WTC11 (cell line): Measurements from ENCODE around the gene DAO. TPM values are rescaled to one million over a fixed set of nuclear protein-coding genes. Genes with fewer than 3 reads are reported as not detected.

Source experiments
- ATAC-seq: fragments of 200-7000 bp; cut with Tn5 transposase; 2 replicates; pipeline ENCODE4 v1.10.0; 2021; ENCODE audit warnings: mild to moderate bottlenecking, moderate library complexity
- CTCF ChIA-PET: fragments of 300-600 bp; sonication (Branson Sonifier 250); formaldehyde crosslinking; loops from one replicate; lab custom pipeline; 2021; ENCODE audit warnings: antibody characterized with exemption; lab: Charles Lee
- POLR2A ChIA-PET: fragments of 350-600 bp; sonication (Branson Sonifier 250); formaldehyde crosslinking; loops from one replicate; lab custom pipeline; 2021; ENCODE audit warnings: antibody characterized with exemption; lab: Charles Lee
- DNase-seq: peaks from one replicate; pipeline ENCODE4 v3.0.0; 2021; ENCODE audit warnings: low spot score
- H3K27ac Mint-ChIP-seq: 2 replicates; pipeline ENCODE4 v1.8.0; 2021; ENCODE audit warnings: mixed read lengths
- H3K27me3 Mint-ChIP-seq: 2 replicates; pipeline ENCODE4 v1.8.0; 2021; ENCODE audit warnings: low read depth, mild to moderate bottlenecking, moderate library complexity, mixed read lengths
- H3K36me3 Mint-ChIP-seq: 2 replicates; pipeline ENCODE4 v1.8.0; 2021; ENCODE audit warnings: mixed read lengths
- H3K4me1 Mint-ChIP-seq: 2 replicates; pipeline ENCODE4 v1.8.0; 2022; ENCODE audit warnings: mixed read lengths
- H3K4me3 Mint-ChIP-seq: 2 replicates; pipeline ENCODE4 v1.8.0; 2021; ENCODE audit warnings: mild to moderate bottlenecking, moderate library complexity, mixed read lengths
- H3K9me3 Mint-ChIP-seq: 2 replicates; pipeline ENCODE4 v1.8.0; 2021; ENCODE audit warnings: mixed read lengths
- CBFB ChIP-seq: sonication (generic); formaldehyde crosslinking; IDR thresholded peaks from 2 replicates; pipeline ENCODE4 v1.8.1; 2022; ENCODE audit warnings: mild to moderate bottlenecking, low read depth, missing genetic modification reagents
- E2F1 ChIP-seq: sonication (generic); formaldehyde crosslinking; IDR thresholded peaks from 2 replicates; pipeline ENCODE4 v1.8.0; 2022; ENCODE audit warnings: mild to moderate bottlenecking, missing genetic modification reagents
- E2F4 ChIP-seq: sonication (generic); formaldehyde crosslinking; IDR thresholded peaks from 2 replicates; pipeline ENCODE4 v1.8.1; 2022; ENCODE audit warnings: low read depth, mild to moderate bottlenecking, moderate library complexity, missing genetic modification reagents, borderline replicate concordance
- ELF4 ChIP-seq: sonication (generic); formaldehyde crosslinking; IDR thresholded peaks from 2 replicates; pipeline ENCODE4 v1.8.1; 2022; ENCODE audit warnings: low read depth, mild to moderate bottlenecking, moderate library complexity, missing genetic modification reagents
- ERG ChIP-seq: fragments of 250-450 bp; sonication (Bioruptor Pico); IDR thresholded peaks from 2 replicates; pipeline ENCODE4 v1.8.0; 2021; ENCODE audit warnings: mild to moderate bottlenecking
- ESRRA ChIP-seq: sonication (generic); formaldehyde crosslinking; IDR thresholded peaks from 2 replicates; pipeline ENCODE4 v1.8.1; 2022; ENCODE audit warnings: mild to moderate bottlenecking, missing genetic modification reagents, borderline replicate concordance
- JAZF1 ChIP-seq: fragments of 250-450 bp; sonication (Bioruptor Pico); IDR thresholded peaks from 2 replicates; pipeline ENCODE4 v1.9.0; 2021; ENCODE audit warnings: moderate library complexity, mild to moderate bottlenecking, inconsistent platforms
- NFYB ChIP-seq: sonication (generic); formaldehyde crosslinking; conservative IDR thresholded peaks from 2 replicates; pipeline ENCODE4 v1.8.0; 2022; ENCODE audit warnings: low read depth, missing genetic modification reagents
- NR3C1 ChIP-seq: sonication (generic); formaldehyde crosslinking; conservative IDR thresholded peaks from 2 replicates; pipeline ENCODE4 v1.8.1; 2023; ENCODE audit warnings: low read depth, mild to moderate bottlenecking, missing genetic modification reagents
- OVOL2 ChIP-seq: fragments of 250-450 bp; sonication (Bioruptor Pico); IDR thresholded peaks from 2 replicates; pipeline ENCODE4 v1.9.0; 2021; ENCODE audit warnings: mild to moderate bottlenecking, borderline replicate concordance
- PREB ChIP-seq: sonication (generic); formaldehyde crosslinking; IDR thresholded peaks from 2 replicates; pipeline ENCODE4 v1.8.1; 2022; ENCODE audit warnings: mild to moderate bottlenecking, missing genetic modification reagents, moderate library complexity, borderline replicate concordance
- PRRX2 ChIP-seq: fragments of 250-450 bp; sonication (Bioruptor Pico); IDR thresholded peaks from 2 replicates; pipeline ENCODE4 v1.8.0; 2021; ENCODE audit warnings: mild to moderate bottlenecking
- SMAD4 ChIP-seq: sonication (generic); formaldehyde crosslinking; IDR thresholded peaks from 2 replicates; pipeline ENCODE4 v1.8.0; 2022; ENCODE audit warnings: mild to moderate bottlenecking, missing genetic modification reagents
- TCF7 ChIP-seq: sonication (generic); formaldehyde crosslinking; IDR thresholded peaks from 2 replicates; pipeline ENCODE4 v1.8.0; 2022; ENCODE audit warnings: mild to moderate bottlenecking, low read depth, missing genetic modification reagents, moderate library complexity
- TEAD4 ChIP-seq: sonication (generic); formaldehyde crosslinking; IDR thresholded peaks from 2 replicates; pipeline ENCODE4 v1.8.0; 2022; ENCODE audit warnings: mild to moderate bottlenecking, missing genetic modification reagents
- USF2 ChIP-seq: sonication (generic); formaldehyde crosslinking; IDR thresholded peaks from 2 replicates; pipeline ENCODE4 v1.8.1; 2023; ENCODE audit warnings: mild to moderate bottlenecking, missing genetic modification reagents, moderate library complexity
- ZNF138 ChIP-seq: sonication (generic); formaldehyde crosslinking; conservative IDR thresholded peaks from 2 replicates; pipeline ENCODE4 v1.8.1; 2022; ENCODE audit warnings: mild to moderate bottlenecking, moderate library complexity, missing genetic modification reagents
- ZNF281 ChIP-seq: sonication (generic); formaldehyde crosslinking; IDR thresholded peaks from 2 replicates; pipeline ENCODE4 v1.8.0; 2023; ENCODE audit warnings: mild to moderate bottlenecking, missing genetic modification reagents
- ZNF425 ChIP-seq: fragments of 250-450 bp; sonication (Bioruptor Pico); conservative IDR thresholded peaks from 2 replicates; pipeline ENCODE4 v1.9.0; 2021; ENCODE audit warnings: mild to moderate bottlenecking
- total RNA-seq: library from RNA; stranded (reverse); gene quantifications from 3 replicates; pipeline ENCODE4 v1.2.3, GENCODE V29; 2021

DAO gene
- total RNA-seq, 1 experiment from 2014 or later = 0.17 TPM

GRCh38 chr12:108852674-108853309 lies 27.1 kb upstream of the DAO start (continued):
- TF ChIP-seq ZNF281 (CRISPR knock-in tag) = no peak
- no peak for TF ChIP-seq ERG (CRISPR knock-in tag)
- TF ChIP-seq ZNF138 (CRISPR knock-in tag) = no peak
- no peak for TF ChIP-seq OVOL2 (CRISPR knock-in tag)
- TF ChIP-seq TEAD4 (CRISPR knock-in tag) = no peak
- no peak for TF ChIP-seq JAZF1
- no peak for TF ChIP-seq NR3C1 (CRISPR knock-in tag)
- no peak for TF ChIP-seq E2F4 (CRISPR knock-in tag)
- no peak for TF ChIP-seq PREB (CRISPR knock-in tag)
- no peak for TF ChIP-seq SMAD4
- TF ChIP-seq NFYB (CRISPR knock-in tag) = no peak
- TF ChIP-seq ZNF425 = no peak
- no peak for TF ChIP-seq TCF7 (CRISPR knock-in tag)

- ChIA-PET CTCF (no interaction called here), POLR2A (interaction anchor here (0.5 kb wide), 1 partner anchor 9 kb away, joined by 7 read pairs; no protein-coding TSS in a partner anchor)
- Mint-ChIP-seq H3K36me3 (peaks cover 33% of the 10 kb centered on the region), H3K9me3 (peaks cover 14% of the 10 kb centered on the region), H3K4me1 (peaks cover 28% of the 10 kb centered on the region), H3K27me3 (peaks cover 3% of the 10 kb centered on the region; the same call in 1 of the 2 replicates), H3K4me3 (no peak overlapping the region), H3K27ac (peak overlapping the region; percentile 62; the same call in 1 of the 2 replicates)
- ATAC-seq = no peak
- DNase-seq = no peak
- no peak for TF ChIP-seq CBFB (CRISPR knock-in tag)
- no peak for TF ChIP-seq TCF7 (CRISPR knock-in tag)
- TF ChIP-seq TEAD4 (CRISPR knock-in tag) = no peak
- no peak for TF ChIP-seq PREB (CRISPR knock-in tag)
- no peak for TF ChIP-seq ELF4 (CRISPR knock-in tag)
- no peak for TF ChIP-seq ERG (CRISPR knock-in tag)
- no peak for TF ChIP-seq PRRX2 (CRISPR knock-in tag)
- no peak for TF ChIP-seq ESRRA
- TF ChIP-seq USF2 (CRISPR knock-in tag) = no peak
- no peak for TF ChIP-seq E2F1 (CRISPR knock-in tag)
Observed at GRCh38 chr12:108853426-108853825, 26.5 kb upstream of the DAO start.
